GM20000 (cell line): ENCODE data around the gene THPO.

Experiments used
- DNase-seq: peaks from one replicate; pipeline ENCODE4 v3.0.0; 2012; ENCODE audit warnings: low spot score
- TF ChIP-seq, protein P1 (sequence below): IDR thresholded peaks from 2 replicates; pipeline ENCODE4 v1.5.1; 2012; ENCODE audit warnings: mild to moderate bottlenecking, control low read depth; ENCODE audit errors: extremely low read depth, missing control alignments

The THPO gene

DNA sequence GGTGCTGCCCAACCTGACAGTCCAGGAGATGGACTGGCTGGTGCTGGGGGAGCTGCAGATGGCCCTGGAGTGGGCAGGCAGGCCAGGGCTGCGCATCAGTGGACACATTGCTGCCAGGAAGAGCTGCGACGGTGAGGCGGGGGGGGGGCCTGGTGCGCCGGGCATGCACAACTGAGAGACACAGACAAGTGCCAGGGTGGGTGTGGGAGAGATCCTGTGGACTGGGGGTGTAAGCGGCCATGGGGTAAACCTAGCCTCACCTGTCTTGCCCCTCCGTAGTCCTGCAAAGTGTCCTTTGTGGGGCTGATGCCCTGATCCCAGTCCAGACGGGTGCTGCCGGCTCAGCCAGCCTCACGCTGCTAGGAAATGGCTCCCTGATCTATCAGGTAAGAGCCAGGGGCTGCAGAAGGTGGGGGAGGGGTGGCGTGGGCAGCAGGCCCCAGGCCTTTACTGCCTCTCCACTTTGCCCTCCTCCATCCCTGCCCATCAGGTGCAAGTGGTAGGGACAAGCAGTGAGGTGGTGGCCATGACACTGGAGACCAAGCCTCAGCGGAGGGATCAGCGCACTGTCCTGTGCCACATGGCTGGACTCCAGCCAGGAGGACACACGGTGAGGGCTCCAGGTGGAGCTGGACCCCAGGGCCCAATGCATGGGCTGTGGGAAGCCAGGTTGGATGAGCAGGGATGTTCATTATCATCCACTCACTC is 5.2 kb upstream of the THPO start:
- TF ChIP-seq, protein P1, sequence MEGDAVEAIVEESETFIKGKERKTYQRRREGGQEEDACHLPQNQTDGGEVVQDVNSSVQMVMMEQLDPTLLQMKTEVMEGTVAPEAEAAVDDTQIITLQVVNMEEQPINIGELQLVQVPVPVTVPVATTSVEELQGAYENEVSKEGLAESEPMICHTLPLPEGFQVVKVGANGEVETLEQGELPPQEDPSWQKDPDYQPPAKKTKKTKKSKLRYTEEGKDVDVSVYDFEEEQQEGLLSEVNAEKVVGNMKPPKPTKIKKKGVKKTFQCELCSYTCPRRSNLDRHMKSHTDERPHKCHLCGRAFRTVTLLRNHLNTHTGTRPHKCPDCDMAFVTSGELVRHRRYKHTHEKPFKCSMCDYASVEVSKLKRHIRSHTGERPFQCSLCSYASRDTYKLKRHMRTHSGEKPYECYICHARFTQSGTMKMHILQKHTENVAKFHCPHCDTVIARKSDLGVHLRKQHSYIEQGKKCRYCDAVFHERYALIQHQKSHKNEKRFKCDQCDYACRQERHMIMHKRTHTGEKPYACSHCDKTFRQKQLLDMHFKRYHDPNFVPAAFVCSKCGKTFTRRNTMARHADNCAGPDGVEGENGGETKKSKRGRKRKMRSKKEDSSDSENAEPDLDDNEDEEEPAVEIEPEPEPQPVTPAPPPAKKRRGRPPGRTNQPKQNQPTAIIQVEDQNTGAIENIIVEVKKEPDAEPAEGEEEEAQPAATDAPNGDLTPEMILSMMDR, result no peak
- no peak for DNase-seq

DNA sequence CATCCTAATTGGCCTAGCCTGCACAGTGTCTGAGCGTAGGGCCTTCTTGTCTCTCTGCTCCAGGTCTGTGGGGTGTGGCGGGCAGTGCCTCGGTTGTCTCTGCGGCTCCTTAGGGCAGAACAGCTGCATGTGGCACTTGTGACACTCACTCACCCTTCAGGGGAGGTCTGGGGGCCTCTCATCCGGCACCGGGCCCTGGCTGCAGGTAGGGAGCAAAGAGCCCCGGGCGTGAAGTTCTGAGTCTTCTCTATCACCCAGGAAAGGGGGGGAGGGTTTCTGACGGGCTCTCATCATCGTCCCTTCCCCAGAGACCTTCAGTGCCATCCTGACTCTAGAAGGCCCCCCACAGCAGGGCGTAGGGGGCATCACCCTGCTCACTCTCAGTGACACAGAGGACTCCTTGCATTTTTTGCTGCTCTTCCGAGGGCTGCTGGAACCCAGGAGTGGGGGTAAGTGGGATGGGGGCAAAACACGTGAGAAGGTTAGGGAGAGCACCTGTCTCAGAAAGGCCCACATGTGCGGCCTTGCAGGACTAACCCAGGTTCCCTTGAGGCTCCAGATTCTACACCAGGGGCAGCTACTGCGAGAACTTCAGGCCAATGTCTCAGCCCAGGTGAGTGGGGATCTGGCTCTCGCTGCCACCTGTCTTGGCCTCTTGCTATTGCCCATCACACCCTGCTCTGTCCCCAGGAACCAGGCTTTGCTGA is 4.5 kb upstream of the THPO start:
- DNase-seq, result peak; percentile 33
- TF ChIP-seq, protein P1, result no peak

DNA sequence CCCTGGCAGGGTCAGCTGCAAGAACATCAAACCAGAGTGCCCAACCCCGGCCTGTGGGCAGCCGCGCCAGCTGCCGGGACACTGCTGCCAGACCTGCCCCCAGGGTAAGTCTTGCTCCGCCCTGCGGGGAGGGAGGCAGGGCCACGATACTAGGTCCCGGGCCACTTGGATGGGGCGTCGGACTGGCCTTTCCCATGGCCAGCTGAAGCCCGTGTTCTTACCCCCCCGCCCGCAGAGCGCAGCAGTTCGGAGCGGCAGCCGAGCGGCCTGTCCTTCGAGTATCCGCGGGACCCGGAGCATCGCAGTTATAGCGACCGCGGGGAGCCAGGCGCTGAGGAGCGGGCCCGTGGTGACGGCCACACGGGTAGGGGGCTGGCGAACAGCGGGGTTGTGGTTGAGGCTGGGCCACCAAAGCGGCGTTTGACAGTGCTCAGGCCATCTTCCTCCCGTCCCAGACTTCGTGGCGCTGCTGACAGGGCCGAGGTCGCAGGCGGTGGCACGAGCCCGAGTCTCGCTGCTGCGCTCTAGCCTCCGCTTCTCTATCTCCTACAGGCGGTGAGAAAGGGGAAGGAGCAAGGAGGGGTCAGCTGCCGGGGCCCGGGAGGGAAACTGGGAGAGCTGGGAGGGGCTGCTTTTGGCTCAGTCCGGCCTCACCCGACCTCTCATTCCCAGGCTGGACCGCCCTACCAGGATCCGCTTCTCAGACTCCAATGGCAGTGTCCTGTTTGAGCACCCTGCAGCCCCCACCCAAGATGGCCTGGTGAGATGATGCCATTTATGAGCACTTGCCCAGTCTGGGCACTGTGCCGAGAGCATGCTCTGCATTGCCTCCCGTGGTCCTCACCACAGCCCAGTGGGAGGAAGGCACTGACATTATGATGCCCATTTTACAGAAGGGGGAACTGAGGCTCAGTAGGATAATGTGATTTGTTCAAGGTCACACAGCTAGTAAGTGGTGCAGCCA is 3.5 kb upstream of the THPO start:
- peak; percentile 42 for DNase-seq
- TF ChIP-seq, protein P1, result no peak

DNA sequence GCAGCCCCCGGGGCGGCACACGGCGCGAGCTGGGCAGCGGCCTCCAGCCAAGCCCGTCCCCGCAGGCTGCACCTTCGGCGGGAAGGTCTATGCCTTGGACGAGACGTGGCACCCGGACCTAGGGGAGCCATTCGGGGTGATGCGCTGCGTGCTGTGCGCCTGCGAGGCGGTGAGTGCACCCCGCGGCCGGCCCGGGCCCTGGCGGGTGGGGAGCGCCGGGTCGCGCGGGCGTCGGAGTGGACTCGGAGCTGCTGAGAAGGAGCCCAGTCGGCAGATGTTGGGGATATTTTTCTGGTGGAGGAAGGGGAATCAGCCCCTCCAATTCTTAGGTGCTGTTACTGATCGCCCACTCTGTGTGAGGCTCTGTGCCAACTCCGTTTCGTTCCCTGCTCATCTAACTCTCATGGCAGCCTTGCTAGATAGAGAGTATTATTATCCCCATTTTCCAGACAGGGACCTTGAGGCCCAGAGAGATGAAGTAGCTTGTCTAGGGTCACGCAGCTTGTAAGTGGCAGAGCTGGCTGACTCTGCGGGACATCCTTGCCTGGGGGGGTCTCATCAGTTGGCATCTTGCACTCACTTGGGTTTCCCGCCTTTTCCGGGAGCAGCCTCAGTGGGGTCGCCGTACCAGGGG is 2.7 kb upstream of the THPO start:
- TF ChIP-seq, protein P1, result no peak
- peak; percentile 57 for DNase-seq

DNA sequence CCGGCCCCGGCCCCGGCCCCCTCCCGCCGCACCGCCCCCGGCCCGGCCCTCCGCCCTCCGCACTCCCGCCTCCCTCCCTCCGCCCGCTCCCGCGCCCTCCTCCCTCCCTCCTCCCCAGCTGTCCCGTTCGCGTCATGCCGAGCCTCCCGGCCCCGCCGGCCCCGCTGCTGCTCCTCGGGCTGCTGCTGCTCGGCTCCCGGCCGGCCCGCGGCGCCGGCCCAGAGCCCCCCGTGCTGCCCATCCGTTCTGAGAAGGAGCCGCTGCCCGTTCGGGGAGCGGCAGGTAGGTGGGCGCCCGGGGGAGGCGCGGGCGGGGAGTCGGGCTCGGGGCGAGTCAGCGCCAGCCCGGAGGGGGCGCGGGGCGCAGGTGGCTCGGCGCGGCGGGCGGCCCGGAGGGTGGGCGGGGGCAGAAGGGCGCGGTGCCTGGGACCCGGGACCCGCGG is 2.2 kb upstream of the THPO start:
- TF ChIP-seq, protein P1, result no peak
- DNase-seq, result peak; percentile 71

DNA sequence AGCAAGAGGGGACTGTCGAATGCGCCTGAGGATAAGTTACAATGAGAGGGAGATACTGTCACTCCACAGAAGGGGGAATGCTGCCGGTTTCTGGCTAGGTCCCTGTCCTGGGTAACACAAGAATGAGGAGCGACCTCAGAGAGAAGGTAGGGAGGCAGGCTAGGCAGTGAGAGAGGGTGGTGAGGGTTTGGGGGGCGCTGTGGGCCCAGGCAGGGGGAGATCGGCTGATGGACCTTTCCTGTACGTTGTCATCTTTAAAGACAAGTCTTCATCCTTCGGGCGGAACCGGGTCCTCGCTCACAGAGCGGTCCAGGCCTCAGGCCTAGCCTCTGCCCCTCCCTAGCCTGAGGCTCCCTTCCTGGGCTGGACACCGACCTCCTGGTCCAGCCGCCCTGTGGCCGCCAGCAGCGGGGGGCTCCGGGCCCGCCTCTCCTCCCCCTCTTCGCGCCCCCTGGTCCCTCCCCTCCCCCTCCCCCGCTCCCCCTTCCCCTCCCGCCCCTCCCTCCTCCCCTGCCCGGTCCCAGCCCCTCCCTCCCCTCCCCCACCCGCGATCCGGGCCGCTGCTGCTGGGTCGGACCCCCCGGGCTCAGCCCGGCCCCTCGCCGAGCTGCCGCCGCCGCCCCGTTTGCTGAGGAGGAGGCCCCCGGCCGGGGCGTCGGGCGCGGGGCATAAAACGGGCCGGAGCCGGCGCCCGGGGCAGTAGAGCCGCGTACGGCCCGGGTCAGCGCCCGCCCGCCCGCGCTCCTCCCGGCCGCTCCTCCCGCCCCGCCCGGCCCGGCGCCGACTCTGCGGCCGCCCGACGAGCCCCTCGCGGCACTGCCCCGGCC is 1.6 kb upstream of the THPO start, which contains the start of gene CHRD:
CHRD (plus strand) TSS at position 697 of the 827 bp plus-strand sequence. CDS start 265 bp downstream, outside the sequence.
- TF ChIP-seq, protein P1, result no peak
- DNase-seq, result peak; percentile 43
